Measurements from ENCODE around the gene JARID2. TPM values are rescaled to one million over a fixed set of nuclear protein-coding genes. Genes with fewer than 3 reads are reported as not detected.

JARID2 gene
- total and polyA plus RNA-seq, 2 of the 4 experiments (the other 2 are of a cell fraction) = 9.6 to 12.9 TPM

- no peak for DNase-seq
- H3K36me3 ChIP-seq (ENCODE audit: control insufficient read depth, insufficient read depth, low read length) = no peaks in the 10 kb centered on the region
- H3K4me3 ChIP-seq (ENCODE audit: insufficient read depth, low read depth, low read length) = no peak overlapping the region
- no peak overlapping the region for H2BK15ac ChIP-seq (ENCODE audit: low read depth, low read length)
- no peak overlapping the region for H2AK5ac ChIP-seq (ENCODE audit: low read depth, low read length)
- no peak overlapping the region for H3K4ac ChIP-seq (ENCODE audit: low read depth, low read length)
- H3K18ac ChIP-seq (ENCODE audit: low read depth, low read length) = no peak overlapping the region
- H3K79me1 ChIP-seq (ENCODE audit: low read depth in 1 of 2, low read length in 2 of 2) = peaks cover 43 to 87% of the 10 kb centered on the region in 2 experiments
- H3K56ac ChIP-seq (ENCODE audit: extremely low read depth, insufficient read depth, low read length) = no peak overlapping the region
- H4K8ac ChIP-seq (ENCODE audit: low read depth in 2 of 2, low read length in 2 of 2) = no peak overlapping the region
- peaks cover 91% of the 10 kb centered on the region for H4K20me1 ChIP-seq (ENCODE audit: insufficient read depth, low read length)
- no peak for TF ChIP-seq RFX5 (IDR thresholded peaks at IDR 0.05; ENCODE audit: low read depth, low read length)
- peak; percentile 65 for TF ChIP-seq CEBPB (IDR thresholded peaks at IDR 0.05; ENCODE audit: low read depth, low read length)
- H3K14ac ChIP-seq (replicated peaks; ENCODE audit: low read depth, low read length) = 0 out of 2 replicates have a peak overlapping the region, but pooled peaks have one; percentile 23
- H4K5ac ChIP-seq (ENCODE audit: low read depth, low read length) = no peak overlapping the region
- peaks cover 24% of the 10 kb centered on the region for H3K9me1 ChIP-seq (ENCODE audit: insufficient read depth, low read length)
- H3K4me1 ChIP-seq (ENCODE audit: control insufficient read depth, insufficient read depth, low read length) = peaks cover 21% of the 10 kb centered on the region
- ChIA-PET CTCF (no interaction called here), POLR2A (ENCODE audit: unreplicated experiment) (no interaction called here)
- H2BK20ac ChIP-seq (ENCODE audit: low read depth, low read length) = no peak overlapping the region
- no peak overlapping the region for H2AFZ ChIP-seq (replicated peaks; ENCODE audit: low read length, poor library complexity)
- no peaks in the 10 kb centered on the region for H3K9me3 ChIP-seq (ENCODE audit: control insufficient read depth, insufficient read depth, low read length)
- in situ Hi-C loops (cut with MboI; ENCODE audit: low sequenced_read_pairs) (no loop called here), intact Hi-C loops (cut with micrococcal nuclease) (no loop called here), dilution Hi-C loops (cut with HindIII; ENCODE audit: low sequenced_read_pairs, unreplicated experiment) (no loop called here)
- no peak overlapping the region for H2BK5ac ChIP-seq (ENCODE audit: low read depth, low read length, poor library complexity, severe bottlenecking)
- no peaks in the 10 kb centered on the region for H3K27me3 ChIP-seq (ENCODE audit: control insufficient read depth, insufficient read depth, low read length)
- H3K9ac ChIP-seq (ENCODE audit: low read depth, low read length) = no peak overlapping the region
- no peak overlapping the region for H2AK9ac ChIP-seq (replicated peaks; ENCODE audit: low read depth, low read length, poor library complexity)
- H3K4me2 ChIP-seq (ENCODE audit: low read depth, low read length) = no peak overlapping the region
- H3K27ac ChIP-seq (ENCODE audit: insufficient read depth, low read length) = no peak overlapping the region
- ATAC-seq (ENCODE audit: low read depth) = no peak
- BruUV-seq (replicated peaks) = no TSS peak
- H4K91ac ChIP-seq (ENCODE audit: insufficient read depth, low read depth, low read length) = no peak overlapping the region
- no peak overlapping the region for H3K23ac ChIP-seq (ENCODE audit: low read depth, low read length)
- H2BK120ac ChIP-seq (ENCODE audit: low read depth, low read length) = no peak overlapping the region
These were observed 85.3 kb downstream of the JARID2 start for GRCh38 chr6:15331143-15331542.
